Mucosa of descending colon (tissue), 3 donors: ENCODE results near the gene EGFL8. TPM values are rescaled to one million over a fixed set of nuclear protein-coding genes. Genes with fewer than 3 reads are reported as not detected.

ENCODE experiments used
- ATAC-seq: fragments of 200-7000 bp; cut with Tn5 transposase; one replicate; pipeline ENCODE4 v1.9.1; 2020; ENCODE audit warnings: mild to moderate bottlenecking, moderate library complexity
- DNase-seq, 3 donors: peaks; one replicate each; pipeline ENCODE4 v3.0.0-alpha.2; 2020
- H3K36me3 ChIP-seq: fragments of 200-600 bp; one replicate; pipeline ENCODE4 v1.8.0; 2021; ENCODE audit warnings: low read depth, mild to moderate bottlenecking
- H3K4me1 ChIP-seq: fragments of 200-600 bp; one replicate; pipeline ENCODE4 v1.8.0; 2021; ENCODE audit warnings: low read depth, mild to moderate bottlenecking
- H3K4me3 ChIP-seq: fragments of 200-600 bp; one replicate; pipeline ENCODE4 v1.8.0; 2021; ENCODE audit warnings: mild to moderate bottlenecking
- H3K9me3 ChIP-seq: fragments of 200-600 bp; one replicate; pipeline ENCODE4 v1.8.0; 2021; ENCODE audit warnings: mild to moderate bottlenecking
- CTCF ChIP-seq: fragments of 200-600 bp; IDR thresholded peaks from one replicate; pipeline ENCODE4 v1.8.0; 2022; ENCODE audit warnings: antibody characterized with exemption, mild to moderate bottlenecking
- intact Hi-C, 2 donors: fragments of 100-400 bp; cut with DNase I in 1 of 2; cut with micrococcal nuclease in 1 of 2; formaldehyde crosslinking; loops; one replicate each; pipeline versions ENCODE4 v1.11.0 to v1.11.1; 2022; cut with DNase I, micrococcal nuclease
- total RNA-seq, 3 donors: library from RNA; stranded (reverse); fragmentation: NEBNext Ultra II Directional in 2 of 3; extraction: Animal tissue kit (Norgen Biotek cat#: 25700) in 2 of 3; gene quantifications; one replicate each; pipeline versions ENCODE4 v1.2.1 to v1.2.4, GENCODE V29; 2021 to 2023
- donor health status: DM: no; HTN: no; CAD: no; lungs with moderate emphysema.
- donor health status: DM: no; HTN: no; CAD: no.
- donor health status: DM: no; HTN: yes; CAD: no.

Gene EGFL8
- total RNA-seq, 3 donors from 2014 or later, result 16.9 to 32.1 (median 21.5) TPM

- no peak for DNase-seq
- no peak for ATAC-seq
- Histone ChIP-seq H3K9me3 (no peaks in the 10 kb centered on the region), H3K36me3 (no peaks in the 10 kb centered on the region), H3K4me1 (peaks cover 16% of the 10 kb centered on the region), H3K4me3 (no peak overlapping the region)
- intact Hi-C loops, result no loop called here
- no peak for TF ChIP-seq CTCF
Observed at GRCh38 chr6:32149932-32150870, 14.2 kb upstream of the EGFL8 start.

GRCh38 chr6:32151181-32151862 is 13.1 kb upstream of the EGFL8 start:
- no peak for ATAC-seq
- Histone ChIP-seq H3K9me3 (no peaks in the 10 kb centered on the region), H3K36me3 (no peaks in the 10 kb centered on the region), H3K4me1 (peaks cover 25% of the 10 kb centered on the region), H3K4me3 (no peak overlapping the region)
- intact Hi-C loops, result no loop called here
- no peak for TF ChIP-seq CTCF
- no peak for DNase-seq

GRCh38 chr6:32151863-32152768 is 12.3 kb upstream of the EGFL8 start, which contains the start of gene PRRT1:
Gene PRRT1, minus strand, starts transcription at chr6:32151939. Its CDS starts 112 bp downstream, at chr6:32151827.
- Histone ChIP-seq H3K4me1 (peaks cover 26% of the 10 kb centered on the region), H3K4me3 (no peak within 1 kb of the TSS), H3K9me3 (no peaks in the 10 kb centered on the region), H3K36me3 (no peaks in the 10 kb centered on the region)
- no peak for ATAC-seq
- TF ChIP-seq CTCF, result no peak
- intact Hi-C loops, result no loop called here
- no peak for DNase-seq

GRCh38 chr6:32152769-32153563 is 11.4 kb upstream of the EGFL8 start:
- intact Hi-C loops, result no loop called here
- no peak for ATAC-seq
- Histone ChIP-seq H3K4me3 (no peak overlapping the region), H3K36me3 (no peaks in the 10 kb centered on the region), H3K9me3 (no peaks in the 10 kb centered on the region), H3K4me1 (peaks cover 26% of the 10 kb centered on the region)
- no peak for TF ChIP-seq CTCF
- DNase-seq, result peak; percentile 38 to 61 (median 55)
